Liver (tissue), 9 donors: ENCODE results near the gene SMARCD2. TPM values are rescaled to one million over a fixed set of nuclear protein-coding genes. Genes with fewer than 3 reads are reported as not detected.

Experiments
- DNase-seq: peaks from one replicate; pipeline ENCODE4 v3.0.0-alpha.2; 2017; ENCODE audit warnings: low spot score
- H3K27ac ChIP-seq, 2 donors: one replicate each; pipeline ENCODE4 v1.7.0; 2013; ENCODE audit warnings: inconsistent platforms in 2 of 2, low read length in 2 of 2, control low read depth in 1 of 2, low read depth in 1 of 2, mild to moderate bottlenecking in 1 of 2
- H3K27me3 ChIP-seq, 4 donors: one replicate each; pipeline versions ENCODE4 v1.6.1 to v1.7.0; 2013; ENCODE audit warnings: low read length in 3 of 4, inconsistent platforms in 1 of 4, mild to moderate bottlenecking in 1 of 4, moderate library complexity in 1 of 4; ENCODE audit not compliant: control insufficient read depth in 4 of 4, insufficient read depth in 4 of 4
- H3K36me3 ChIP-seq, 4 donors: one replicate each; pipeline versions ENCODE4 v1.6.1 to v1.7.0; 2013; ENCODE audit warnings: low read length in 3 of 4, mild to moderate bottlenecking in 3 of 4, low read depth in 1 of 4, moderate library complexity in 1 of 4; ENCODE audit not compliant: control insufficient read depth in 4 of 4, insufficient read depth in 3 of 4
- H3K4me1 ChIP-seq, 4 donors: one replicate each; pipeline versions ENCODE4 v1.6.1 to v1.7.0; 2013; ENCODE audit warnings: low read length in 3 of 4, mild to moderate bottlenecking in 3 of 4, moderate library complexity in 1 of 4; ENCODE audit not compliant: control insufficient read depth in 4 of 4, insufficient read depth in 4 of 4
- H3K4me3 ChIP-seq, 3 donors: one replicate each; pipeline versions ENCODE4 v1.6.1 to v1.7.0; 2013; ENCODE audit warnings: low read length in 3 of 3, control low read depth in 1 of 3, low read depth in 1 of 3, mild to moderate bottlenecking in 1 of 3
- H3K9ac ChIP-seq, 2 donors: one replicate each; pipeline ENCODE4 v1.7.0; 2013; ENCODE audit warnings: low read length in 2 of 2, mild to moderate bottlenecking in 2 of 2, moderate library complexity in 2 of 2, control low read depth in 1 of 2, low read depth in 1 of 2
- H3K9me3 ChIP-seq, 4 donors: one replicate each; pipeline versions ENCODE4 v1.6.1 to v1.7.0; 2013; ENCODE audit warnings: low read length in 3 of 4; ENCODE audit not compliant: control insufficient read depth in 4 of 4
- ATF3 ChIP-seq: IDR thresholded peaks from 2 replicates; pipeline ENCODE4 v1.6.1; 2016; ENCODE audit warnings: antibody characterized with exemption
- CTCF ChIP-seq: fragments of 150-350 bp; IDR thresholded peaks from 2 replicates; pipeline ENCODE4 v1.5.1; 2017; ENCODE audit warnings: improper control_type of control experiment, low read depth, low read length; ENCODE audit not compliant: missing input control
- EGR1 ChIP-seq, 2 donors: IDR thresholded peaks; 2 replicates each; pipeline ENCODE4 v1.6.1; 2016 to 2018; ENCODE audit warnings: antibody characterized with exemption in 2 of 2, low read depth in 2 of 2
- FOXA1 ChIP-seq: IDR thresholded peaks from 2 replicates; pipeline ENCODE4 v1.6.1; 2016; ENCODE audit warnings: antibody characterized with exemption
- FOXA2 ChIP-seq: IDR thresholded peaks from 2 replicates; pipeline ENCODE4 v1.6.1; 2016; ENCODE audit warnings: antibody characterized with exemption
- GABPA ChIP-seq, 2 donors: IDR thresholded peaks in 1 of 2; conservative IDR thresholded peaks in 1 of 2; 2 replicates each; pipeline ENCODE4 v1.6.1; 2016; ENCODE audit warnings: antibody characterized with exemption in 2 of 2, mild to moderate bottlenecking in 1 of 2, moderate library complexity in 1 of 2
- HNF4A ChIP-seq, 2 donors: conservative IDR thresholded peaks; 2 replicates each; pipeline ENCODE4 v1.6.1; 2016; ENCODE audit warnings: antibody characterized with exemption in 2 of 2, mild to moderate bottlenecking in 2 of 2
- HNF4G ChIP-seq: IDR thresholded peaks from 2 replicates; pipeline ENCODE4 v1.6.1; 2016; ENCODE audit warnings: antibody characterized with exemption
- JUND ChIP-seq, 2 donors: IDR thresholded peaks; 2 replicates each; pipeline ENCODE4 v1.6.1; 2016; ENCODE audit warnings: antibody characterized with exemption in 2 of 2
- MAX ChIP-seq: IDR thresholded peaks from 2 replicates; pipeline ENCODE4 v1.6.1; 2016; ENCODE audit warnings: antibody characterized with exemption
- NR2F2 ChIP-seq: IDR thresholded peaks from 2 replicates; pipeline ENCODE4 v1.6.1; 2016; ENCODE audit warnings: antibody characterized with exemption
- RAD21 ChIP-seq, 2 donors: IDR thresholded peaks; 2 replicates each; pipeline ENCODE4 v1.6.1; 2016; ENCODE audit warnings: antibody characterized with exemption in 2 of 2, mild to moderate bottlenecking in 2 of 2
- REST ChIP-seq: IDR thresholded peaks from 2 replicates; pipeline ENCODE4 v1.6.1; 2016; ENCODE audit warnings: antibody characterized with exemption, mild to moderate bottlenecking
- RXRA ChIP-seq, 2 donors: IDR thresholded peaks; 2 replicates each; pipeline ENCODE4 v1.6.1; 2017 to 2018; ENCODE audit warnings: antibody characterized with exemption in 2 of 2, mild to moderate bottlenecking in 1 of 2
- SP1 ChIP-seq: IDR thresholded peaks from 2 replicates; pipeline ENCODE4 v1.6.1; 2018; ENCODE audit warnings: antibody characterized with exemption, mild to moderate bottlenecking
- TAF1 ChIP-seq: conservative IDR thresholded peaks from 2 replicates; pipeline ENCODE4 v1.6.1; 2016; ENCODE audit warnings: antibody characterized with exemption, mild to moderate bottlenecking
- YY1 ChIP-seq: IDR thresholded peaks from 2 replicates; pipeline ENCODE4 v1.6.1; 2016; ENCODE audit warnings: antibody characterized with exemption, mild to moderate bottlenecking
- ZBTB33 ChIP-seq: IDR thresholded peaks from 2 replicates; pipeline ENCODE4 v1.6.1; 2016; ENCODE audit warnings: antibody characterized with exemption
- WGBS: extraction: QIAGEN DNeasy Blood & Tissue Kit; methylation state at CpG from one replicate; pipeline ENCODE4 v1.1.7; 2013; 5-methylcytosine and 5-hydroxymethylcytosine counted together
- polyA plus RNA-seq, 2 donors: library from polyadenylated mRNA; stranded (reverse) in 1 of 2; unstranded in 1 of 2; fragments of 200-250 nt in 1 of 2; fragments of >200 nt in 1 of 2; fragmentation: Nextera tagmentation in 1 of 2; extraction: Ambion mirVana in 1 of 2; gene quantifications; one replicate each; pipeline versions ENCODE4 v1.2.1 to v1.2.3, GENCODE V29; 2013 to 2015
- total RNA-seq, 2 donors: library from RNA; depleted of rRNA; stranded (reverse); fragments of >200 nt; gene quantifications; one replicate each; pipeline ENCODE4 v1.2.3, GENCODE V29; 2014
- donor health status: healthy.
- donor health status: healthy.
- donor health status: healthy.
- donor health status: healthy.
- donor health status: healthy.

The SMARCD2 gene
- total and polyA plus RNA-seq, 4 donors = 14.5 to 67.9 (median 39.4) TPM

- H3K4me3 ChIP-seq = peak within 1 kb of the TSS; percentile 76 to 95 (median 85)
- H3K4me1 ChIP-seq = peaks cover 0 to 27% (median 19%) of the 10 kb centered on the region in 4 donors
- H3K27ac ChIP-seq = peak within 1 kb of the TSS; percentile 85 to 94
- no peaks in the 10 kb centered on the region for H3K27me3 ChIP-seq
- under 1% methylated on average over 58 of the region's 58 CpGs for WGBS
- peaks cover 10 to 59% (median 47%) of the 10 kb centered on the region in 4 donors for H3K36me3 ChIP-seq
- peak within 1 kb of the TSS; percentile 34 to 78 for H3K9ac ChIP-seq
- DNase-seq = peak; percentile 93
- peak; percentile 71 for TF ChIP-seq REST
- TF ChIP-seq ATF3 = no peak
- peak; percentile 43 to 62 for TF ChIP-seq RXRA (IDR thresholded peaks at IDR 0.05)
- no peak for TF ChIP-seq HNF4G
- TF ChIP-seq NR2F2 = peak; percentile 59
- TF ChIP-seq YY1 = peak; percentile 100
- TF ChIP-seq HNF4A (conservative IDR thresholded peaks at IDR 0.05) = peak in 1 of 2 donors; percentile 30
- TF ChIP-seq FOXA2 = no peak
- TF ChIP-seq GABPA (IDR thresholded peaks at IDR 0.05 in 1 of 2, conservative IDR thresholded peaks at IDR 0.05 in 1 of 2) = peak; percentile 90 to 97
- peak; percentile 41 to 82 for TF ChIP-seq EGR1 (IDR thresholded peaks at IDR 0.05; ENCODE audit: low read depth in 2 of 2)
- no peak for TF ChIP-seq FOXA1
- peak in 1 of 2 donors; percentile 42 for TF ChIP-seq RAD21 (IDR thresholded peaks at IDR 0.05)
- TF ChIP-seq TAF1 = peak; percentile 45
- peak; percentile 65 for TF ChIP-seq MAX
- TF ChIP-seq ZBTB33 = no peak
- TF ChIP-seq JUND (IDR thresholded peaks at IDR 0.05) = peak; percentile 14 to 54
- TF ChIP-seq CTCF = no peak
- TF ChIP-seq SP1 = peak; percentile 59
- no peaks in the 10 kb centered on the region for H3K9me3 ChIP-seq
Observed at GRCh38 chr17:63827002-63827800, 15.3 kb downstream of the SMARCD2 start, which contains the start of the genes FTSJ3 and PSMC5. TSS of gene FTSJ3 (minus strand) at chr17:63827663. CDS start at chr17:63826902, 761 bp downstream. TSS of gene PSMC5 (plus strand) at chr17:63827431. CDS start at chr17:63827491, 60 bp downstream.
